GM19463 (cell line): Measurements from ENCODE around the gene DUSP1.
A peak's percentile ranks its signal among the peaks of the same experiment; 100 is the strongest.
"Not testable (repeated sequence)": the region's sequence is repeated elsewhere in the genome, so short reads cannot be mapped to it uniquely, and the experiment has no call there.

ENCODE experiments used
- ATAC-seq: cut with Tn5 transposase; IDR thresholded peaks from one replicate; pipeline ENCODE4 v1.9.1; 2021; ENCODE audit warnings: mild to moderate bottlenecking, moderate library complexity; ENCODE audit not compliant: unreplicated experiment

DUSP1 gene

GRCh38 chr5:172770675-172771438 lies at the start of gene DUSP1:
Gene DUSP1, minus strand, starts transcription at chr5:172771195. Its CDS starts 243 bp downstream, at chr5:172770952.
- ATAC-seq, result peak; percentile 52

DNA sequence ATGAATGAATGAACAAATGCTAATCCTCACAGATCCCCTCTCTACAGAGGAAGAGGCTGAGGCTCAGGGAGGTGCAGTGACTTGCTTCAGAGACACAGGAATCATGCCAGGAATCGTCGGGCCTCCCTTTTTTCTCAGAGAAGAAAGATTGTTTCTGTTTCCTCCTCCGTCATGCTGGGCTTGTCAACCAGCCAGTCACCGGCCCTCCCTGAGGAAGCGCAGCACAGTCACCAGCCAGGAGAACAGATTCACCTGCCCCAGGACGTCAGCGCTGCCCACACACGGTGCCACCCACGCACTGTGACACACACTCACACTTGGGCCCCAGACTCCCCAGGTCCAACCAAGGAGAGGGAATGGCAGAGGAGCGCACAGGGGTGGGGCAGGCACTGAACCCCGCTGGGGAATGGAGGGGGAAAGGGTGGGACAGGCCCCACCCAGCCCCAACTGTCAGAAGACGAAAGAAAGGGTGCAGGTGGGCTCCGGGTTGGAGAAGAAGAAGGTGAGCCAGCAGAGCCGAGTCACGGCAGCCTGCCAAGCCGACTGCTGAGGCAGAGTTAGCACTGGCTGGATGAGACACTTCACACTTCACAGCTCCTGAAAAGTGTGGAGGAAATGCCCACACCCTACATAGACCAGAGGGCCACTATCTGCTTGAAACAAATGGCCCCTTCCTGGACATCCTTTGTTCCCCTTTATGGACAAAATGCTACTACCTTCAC lies 49.2 kb upstream of the DUSP1 start:
- no peak for ATAC-seq

DNA sequence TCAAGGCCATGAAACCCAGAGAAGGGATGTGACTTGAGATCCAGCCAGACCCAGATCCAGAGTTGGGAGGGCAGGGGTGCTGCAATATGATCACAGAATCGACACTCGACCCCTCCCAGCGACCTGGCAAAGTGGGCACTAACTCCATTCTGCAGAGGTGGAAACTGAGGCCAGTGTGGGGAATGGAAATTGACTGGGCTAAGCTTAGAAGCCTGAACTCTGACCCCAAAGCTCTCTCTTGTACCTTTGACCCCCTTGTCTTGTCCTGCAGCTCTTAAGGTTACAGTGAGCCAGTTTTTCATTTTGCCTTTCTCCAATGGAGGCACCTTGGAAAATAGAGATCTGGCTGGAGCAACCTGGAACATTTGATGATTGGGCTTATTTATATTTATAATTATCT lies 48.6 kb upstream of the DUSP1 start:
- ATAC-seq, result no peak

GRCh38 chr5:172818081-172818480 lies 47.1 kb upstream of the DUSP1 start:
- ATAC-seq, result no peak

DNA sequence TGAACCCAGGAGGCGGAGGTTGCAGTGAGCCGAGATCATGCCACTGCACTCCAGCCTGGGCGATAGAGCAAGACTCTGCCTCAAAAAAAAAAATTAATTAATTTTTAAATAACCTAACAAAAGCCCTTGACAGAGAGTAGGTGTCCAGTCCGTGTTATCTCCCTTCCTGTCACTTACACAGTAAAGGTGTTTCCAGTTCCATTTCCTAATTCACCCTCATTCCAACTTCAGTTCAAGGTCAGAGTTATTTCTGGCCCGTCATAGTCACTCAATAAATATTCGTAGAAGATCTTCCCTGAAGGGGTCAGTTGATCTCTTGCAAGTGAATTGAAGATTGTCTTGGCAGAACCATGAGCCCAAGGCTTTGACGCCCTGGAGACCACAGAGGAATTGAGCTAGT lies 46.7 kb upstream of the DUSP1 start:
- ATAC-seq, result no peak

GRCh38 chr5:172816925-172817562 lies 46.0 kb upstream of the DUSP1 start:
- no peak for ATAC-seq

GRCh38 chr5:172815631-172816030 lies 44.6 kb upstream of the DUSP1 start:
- ATAC-seq, result no peak

DNA sequence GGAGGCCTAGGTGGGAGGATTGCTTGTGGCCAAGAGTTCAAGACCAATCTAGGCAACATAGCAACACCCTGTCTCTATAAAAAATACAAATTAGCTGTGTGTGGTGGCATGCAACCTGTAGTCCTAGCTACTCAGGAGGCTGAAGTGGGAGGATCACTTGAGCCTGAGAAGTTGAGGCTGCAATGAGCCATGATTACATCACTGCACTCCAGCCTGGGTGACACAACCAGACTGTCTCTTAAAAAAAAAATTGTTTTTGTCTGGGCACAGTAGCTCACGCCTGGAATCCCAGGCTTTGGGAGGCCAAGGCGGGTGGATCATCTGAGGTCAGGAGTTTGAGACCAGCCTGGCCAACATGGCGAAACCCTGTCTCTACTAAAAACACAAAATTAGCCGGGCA lies 40.0 kb upstream of the DUSP1 start:
- ATAC-seq, result not testable (repeated sequence)

GRCh38 chr5:172809774-172810173 lies 38.8 kb upstream of the DUSP1 start:
- ATAC-seq, result no peak

- ATAC-seq, result no peak
These were observed 36.8 kb upstream of the DUSP1 start for GRCh38 chr5:172807766-172808311.

GRCh38 chr5:172806897-172807672 lies 36.1 kb upstream of the DUSP1 start:
- ATAC-seq, result peak; percentile 98

DNA sequence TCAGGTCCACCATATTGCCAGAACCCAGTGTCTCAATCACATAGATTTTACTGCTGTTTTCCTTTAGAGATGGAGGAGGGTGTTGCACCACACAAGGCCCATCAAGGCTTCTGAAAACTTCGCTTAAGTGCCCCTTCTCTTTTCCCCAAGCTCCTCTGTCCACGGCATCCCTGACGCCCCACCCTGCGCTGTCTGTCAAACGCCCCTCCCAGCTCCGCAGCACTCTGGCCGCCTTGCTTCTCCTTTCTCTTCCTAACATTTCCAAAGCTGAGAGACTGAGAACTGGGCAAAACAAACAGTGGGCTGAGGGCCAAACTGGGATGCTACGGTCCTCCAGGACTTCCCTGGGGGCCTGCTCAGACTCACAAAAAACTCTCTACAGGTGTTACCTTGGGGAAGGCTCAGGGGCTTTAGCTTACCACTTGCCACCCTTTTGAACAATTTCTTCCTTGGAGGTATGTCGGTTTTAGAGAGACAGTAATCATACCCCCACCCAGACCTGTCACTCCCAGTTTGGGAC lies 34.8 kb upstream of the DUSP1 start:
- ATAC-seq, result no peak

DNA sequence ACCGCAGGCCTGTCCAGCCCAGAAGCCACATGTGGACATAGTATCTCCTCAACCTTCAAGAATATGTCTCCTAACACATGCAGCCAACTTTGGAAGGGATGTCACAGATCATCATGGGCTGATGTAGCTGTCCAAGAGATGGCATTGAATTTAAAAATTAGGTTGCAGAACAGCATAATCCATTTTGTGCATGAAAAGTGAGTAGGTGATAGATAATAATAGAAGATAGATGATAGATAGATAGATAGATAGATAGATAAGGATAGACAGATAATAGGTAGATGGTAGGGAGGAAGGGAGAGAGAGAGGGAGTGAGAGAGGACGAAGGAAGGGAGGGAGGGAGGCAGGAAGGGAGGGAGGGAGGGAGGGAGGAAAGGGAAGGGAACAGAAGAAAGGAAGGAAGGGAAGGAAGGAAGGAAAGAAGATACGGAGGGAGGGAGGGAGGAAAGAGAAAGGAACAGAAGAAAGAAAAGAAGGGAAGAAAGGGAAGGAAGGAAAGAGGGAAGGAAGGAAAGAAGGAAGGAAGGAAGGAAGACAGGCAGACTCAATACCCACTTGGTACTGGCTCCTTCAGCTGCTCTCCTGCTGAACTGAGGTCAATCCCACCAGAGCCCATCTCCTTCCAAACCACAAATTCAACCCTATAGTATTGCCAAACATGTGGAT lies 34.2 kb upstream of the DUSP1 start:
- ATAC-seq, result no peak

DNA sequence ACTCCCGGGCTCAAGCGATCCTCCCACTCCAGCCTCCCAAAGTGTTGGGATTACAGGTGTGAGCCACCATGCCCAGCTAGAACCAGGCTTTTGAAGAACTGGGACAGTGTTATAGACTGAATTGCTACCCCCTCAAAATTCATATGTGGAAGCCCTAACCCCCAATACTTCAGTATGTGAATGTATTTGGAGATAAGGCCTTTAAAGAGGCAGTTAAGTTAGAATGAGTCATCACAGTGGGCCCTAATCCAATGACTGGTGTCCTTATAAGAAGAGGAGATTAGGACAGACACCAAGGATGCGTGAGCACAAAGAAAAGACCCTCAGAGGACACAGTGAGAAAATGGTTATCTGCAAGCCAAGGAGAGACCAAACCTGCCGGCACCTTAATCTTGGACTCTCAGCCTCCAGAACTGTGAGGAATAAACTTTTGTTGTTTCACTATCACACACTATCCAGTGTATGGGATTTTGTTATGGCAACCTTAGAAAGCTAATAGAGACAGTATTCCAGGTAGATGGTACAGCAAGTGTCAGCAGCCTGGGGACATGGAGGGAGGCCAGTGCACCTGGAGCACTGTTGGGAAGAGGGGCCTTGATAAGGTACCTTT lies 31.7 kb upstream of the DUSP1 start:
- no peak for ATAC-seq

- no peak for ATAC-seq
These were observed 31.1 kb upstream of the DUSP1 start for GRCh38 chr5:172802112-172802511.

DNA sequence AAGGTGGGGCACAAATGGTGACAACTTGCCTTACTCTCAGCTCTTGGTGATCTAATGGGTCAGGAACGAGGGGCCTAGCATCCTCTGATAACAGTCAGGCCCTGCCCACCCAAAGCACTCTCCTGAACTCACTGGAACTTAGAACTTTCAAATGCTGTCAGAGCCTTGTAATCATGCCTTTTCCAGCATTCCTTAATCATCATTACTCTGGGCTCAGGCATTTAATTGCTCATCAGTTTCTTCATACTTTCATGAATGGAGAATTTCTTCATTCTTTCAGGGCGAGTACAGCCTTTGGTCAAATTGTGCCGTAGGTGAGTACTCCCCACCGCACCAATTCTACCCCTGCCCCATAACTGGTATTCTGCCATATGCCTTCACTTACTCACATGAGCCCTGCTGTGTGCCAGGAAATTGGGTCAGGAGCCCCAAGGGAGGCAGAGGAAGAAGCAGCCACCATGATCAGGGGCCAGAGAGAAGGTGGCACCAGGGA lies 30.2 kb upstream of the DUSP1 start:
- ATAC-seq, result no peak

DNA sequence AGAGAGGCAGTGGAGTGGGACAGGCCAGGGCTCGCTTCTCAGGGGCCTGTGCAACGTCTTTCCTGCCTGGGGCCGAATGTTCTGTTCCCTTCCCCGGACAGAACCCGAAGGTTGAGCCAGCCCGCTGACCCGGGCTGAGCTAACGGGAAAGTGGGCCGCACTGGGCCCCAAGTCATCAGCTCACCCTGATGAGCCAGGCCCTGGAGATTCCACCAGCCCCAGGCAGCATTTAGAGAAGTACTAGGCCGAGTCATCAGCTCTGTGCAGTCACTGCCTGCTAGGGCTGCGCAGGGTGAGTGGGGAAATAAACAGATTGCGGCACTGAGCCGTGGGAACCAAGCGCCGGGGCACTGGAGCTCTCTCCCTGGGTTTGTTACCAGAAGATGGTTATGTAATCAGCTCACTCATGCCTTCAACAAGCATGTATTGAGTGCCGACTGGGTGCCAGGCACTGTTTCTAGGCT lies 29.1 kb upstream of the DUSP1 start:
- ATAC-seq, result no peak

DNA sequence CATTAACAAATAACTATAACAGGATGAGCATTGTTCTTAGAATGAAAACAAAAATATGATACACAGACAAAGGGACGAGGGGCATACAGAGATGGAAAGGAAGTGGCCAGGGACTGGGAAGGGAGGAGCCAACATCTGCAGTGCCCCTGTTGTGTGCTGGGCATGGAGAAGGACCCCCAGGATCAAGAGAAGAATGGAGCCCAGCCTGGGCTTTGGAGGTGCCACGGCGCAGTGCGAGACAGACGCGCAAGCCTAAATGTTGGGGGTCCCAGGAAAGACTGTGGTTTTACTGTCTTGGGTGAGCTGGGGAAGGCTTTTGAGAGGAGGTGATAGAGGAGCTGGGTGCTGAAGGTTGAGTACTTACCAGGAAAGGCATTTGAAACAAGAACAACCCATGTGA lies 28.4 kb upstream of the DUSP1 start:
- no peak for ATAC-seq

DNA sequence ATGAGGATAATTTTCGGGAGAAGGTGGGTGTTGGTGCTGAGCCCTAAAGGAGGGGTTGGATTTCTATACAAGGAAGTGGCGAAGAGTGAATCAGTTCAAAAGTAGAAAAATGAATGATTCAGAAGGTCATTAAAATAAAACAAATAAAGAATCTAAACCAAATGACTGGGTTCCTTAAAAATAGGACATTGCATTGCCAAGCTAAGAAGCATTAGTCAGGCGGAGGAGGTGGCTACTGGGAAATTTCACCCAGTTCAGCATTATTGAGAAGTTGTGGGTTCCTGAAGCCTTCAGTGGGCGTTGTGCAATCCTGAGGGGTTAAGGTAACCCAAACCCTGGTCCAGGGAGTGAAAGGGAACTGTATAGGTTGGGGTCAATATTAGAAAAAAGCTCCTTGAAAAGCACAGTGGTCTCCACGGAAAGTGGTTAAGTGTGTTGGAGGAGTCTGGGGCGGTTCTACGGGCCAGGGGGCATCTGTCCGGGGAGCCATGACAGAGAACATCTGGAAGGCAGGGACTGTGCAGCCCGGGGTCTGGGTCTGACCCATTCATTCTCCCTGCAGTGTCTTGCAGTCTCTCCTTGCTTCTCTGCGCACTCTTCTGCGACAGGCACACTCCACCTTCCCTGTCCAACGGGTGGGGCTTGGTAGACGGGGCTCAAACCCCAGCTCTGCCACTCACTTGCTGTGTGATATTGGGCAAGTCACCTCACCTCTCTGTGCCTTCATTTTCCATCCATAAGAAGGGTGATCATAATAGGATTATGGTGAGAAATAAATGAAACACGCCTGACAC lies 27.6 kb upstream of the DUSP1 start:
- no peak for ATAC-seq
